ENCODE results near the gene SLC12A7. TPM values are rescaled to one million over a fixed set of nuclear protein-coding genes. Genes with fewer than 3 reads are reported as not detected.
"Not testable (repeated sequence)": the region's sequence is repeated elsewhere in the genome, so short reads cannot be mapped to it uniquely, and the experiment has no call there.

The SLC12A7 gene
- 9.1 TPM for polyA plus RNA-seq (2013, experiment 1 of 2; ENCODE audit: insufficient read length)
- 9.9 TPM for polyA plus RNA-seq (2013, experiment 2 of 2; ENCODE audit: insufficient read length)

- DNase-seq = no peak
Measured at GRCh38 chr5:1111727-1112289, at the start of gene SLC12A7. Gene SLC12A7 (minus strand): TSS chr5:1112063. CDS start chr5:1111991, 72 bp downstream.

- no peak for DNase-seq
Measured at GRCh38 chr5:1161108-1161832, 49.4 kb upstream of the SLC12A7 start.

DNA sequence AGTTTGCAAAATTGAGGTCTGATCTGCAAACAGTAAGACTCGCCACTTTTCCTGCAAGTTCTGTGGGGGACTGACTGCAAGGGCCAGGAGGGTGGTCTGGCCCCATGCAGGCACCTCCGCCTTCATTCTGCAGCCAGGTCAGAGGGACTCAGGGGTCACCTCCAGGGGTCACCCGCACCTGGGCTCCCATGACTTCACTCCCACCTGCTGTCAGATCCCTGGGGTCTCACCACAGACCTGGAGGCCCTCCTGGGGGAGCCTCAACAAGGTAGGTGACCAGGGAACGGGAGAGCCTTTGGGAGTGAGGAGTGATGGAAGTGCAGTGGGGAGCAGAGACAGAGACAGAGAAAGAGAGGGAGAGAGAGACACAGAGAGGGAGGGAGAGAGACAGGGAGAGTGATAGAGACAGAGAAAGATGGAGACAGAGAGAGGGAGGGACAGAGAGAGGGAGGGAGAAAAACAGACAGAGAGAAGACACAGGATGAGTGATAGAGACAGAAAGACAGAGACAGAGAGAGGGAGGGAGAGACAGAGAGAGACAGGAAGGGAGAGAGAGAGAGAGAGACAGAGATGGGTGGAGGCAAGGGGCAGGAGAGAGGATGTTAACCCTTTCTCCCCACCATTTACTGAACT lies 48.0 kb upstream of the SLC12A7 start:
- no peak for DNase-seq

DNA sequence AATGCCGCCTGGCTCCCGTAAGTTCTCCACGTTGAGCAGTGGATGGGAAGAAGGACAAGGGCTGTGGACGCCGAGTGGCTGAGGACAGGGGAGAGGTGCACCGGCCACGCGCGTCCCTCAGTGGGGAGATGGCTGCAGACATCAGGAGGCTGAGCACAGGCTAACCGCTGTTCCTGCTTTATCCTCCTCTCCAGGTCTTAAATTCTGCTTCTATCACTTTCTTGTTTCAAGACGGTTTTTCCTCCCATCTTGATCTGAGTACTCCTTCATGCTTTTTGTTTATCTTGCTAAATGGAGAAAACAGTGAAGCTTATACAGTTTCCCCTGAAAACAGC lies 47.4 kb upstream of the SLC12A7 start:
- no peak for DNase-seq

GRCh38 chr5:1158647-1159340 lies 46.9 kb upstream of the SLC12A7 start:
- no peak for DNase-seq

- DNase-seq = not testable (repeated sequence)
Measured at GRCh38 chr5:1157461-1157986, 45.7 kb upstream of the SLC12A7 start.

DNA sequence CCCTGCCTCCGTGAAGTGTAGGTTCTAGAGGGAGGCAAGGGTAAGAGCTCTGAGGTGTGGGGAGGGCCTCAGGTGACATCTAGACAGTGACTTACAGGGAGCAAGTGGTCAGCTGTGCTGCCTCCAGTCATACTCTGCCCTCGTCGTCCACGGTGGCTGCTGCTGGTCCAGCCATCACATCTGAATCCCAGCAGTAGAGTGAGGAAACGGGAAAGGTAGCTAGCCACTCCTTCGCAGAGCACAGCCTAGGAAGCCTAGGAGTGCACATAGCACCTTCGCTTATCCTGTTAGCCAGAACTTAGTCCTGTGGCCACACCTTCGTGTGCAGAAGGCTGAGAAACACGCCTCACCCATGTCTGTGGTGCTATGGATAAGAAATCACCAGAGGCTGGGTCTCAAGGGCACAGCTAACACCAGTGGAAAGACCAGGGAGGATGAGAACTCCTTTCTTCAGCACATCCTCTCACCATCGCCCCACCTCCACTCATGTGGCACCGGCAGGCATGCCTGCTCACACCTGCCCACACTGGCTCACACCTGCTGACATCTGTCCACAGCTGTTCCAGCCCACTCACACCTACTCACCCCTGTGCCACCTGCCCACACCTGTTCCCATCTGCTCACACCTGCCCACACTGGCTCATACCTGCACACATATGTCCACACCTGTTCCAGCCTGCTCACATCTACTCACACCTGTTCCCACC lies 45.0 kb upstream of the SLC12A7 start:
- DNase-seq = no peak

DNA sequence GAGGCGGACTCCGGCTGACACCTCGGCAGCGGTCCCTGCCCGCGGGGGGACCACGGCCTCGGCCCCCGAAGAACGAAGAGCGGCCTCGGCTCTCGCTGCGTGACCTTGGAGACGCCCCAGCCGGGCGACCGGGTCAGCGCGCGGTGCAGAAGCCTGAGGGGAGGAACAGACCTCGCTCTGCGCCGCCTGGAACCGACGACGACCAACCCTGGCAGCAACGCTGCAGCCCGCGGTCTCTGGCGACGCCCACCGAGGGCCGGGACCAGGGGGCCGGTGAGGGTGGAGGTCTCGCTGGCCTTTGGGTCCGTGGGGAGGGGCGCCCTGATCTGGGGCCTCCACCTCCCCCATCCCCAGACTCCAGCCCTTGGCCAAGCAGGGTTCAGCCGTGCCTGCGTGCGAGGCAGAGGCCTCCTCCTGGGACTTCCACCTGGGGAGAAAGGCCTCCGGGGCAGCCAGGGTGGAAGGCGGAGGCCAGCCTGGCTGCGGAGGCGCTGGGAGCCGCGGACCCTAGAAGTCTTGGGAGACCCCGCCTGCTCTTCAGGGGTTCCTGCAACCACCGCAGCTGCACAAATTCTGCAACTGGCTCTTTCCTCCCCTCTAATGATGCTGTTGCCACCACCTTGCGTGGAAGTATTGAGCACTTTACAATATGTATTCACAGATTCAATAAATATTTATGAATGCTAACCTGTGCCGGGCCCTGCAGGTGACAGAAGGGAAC lies 44.3 kb upstream of the SLC12A7 start:
- no peak for DNase-seq

DNA sequence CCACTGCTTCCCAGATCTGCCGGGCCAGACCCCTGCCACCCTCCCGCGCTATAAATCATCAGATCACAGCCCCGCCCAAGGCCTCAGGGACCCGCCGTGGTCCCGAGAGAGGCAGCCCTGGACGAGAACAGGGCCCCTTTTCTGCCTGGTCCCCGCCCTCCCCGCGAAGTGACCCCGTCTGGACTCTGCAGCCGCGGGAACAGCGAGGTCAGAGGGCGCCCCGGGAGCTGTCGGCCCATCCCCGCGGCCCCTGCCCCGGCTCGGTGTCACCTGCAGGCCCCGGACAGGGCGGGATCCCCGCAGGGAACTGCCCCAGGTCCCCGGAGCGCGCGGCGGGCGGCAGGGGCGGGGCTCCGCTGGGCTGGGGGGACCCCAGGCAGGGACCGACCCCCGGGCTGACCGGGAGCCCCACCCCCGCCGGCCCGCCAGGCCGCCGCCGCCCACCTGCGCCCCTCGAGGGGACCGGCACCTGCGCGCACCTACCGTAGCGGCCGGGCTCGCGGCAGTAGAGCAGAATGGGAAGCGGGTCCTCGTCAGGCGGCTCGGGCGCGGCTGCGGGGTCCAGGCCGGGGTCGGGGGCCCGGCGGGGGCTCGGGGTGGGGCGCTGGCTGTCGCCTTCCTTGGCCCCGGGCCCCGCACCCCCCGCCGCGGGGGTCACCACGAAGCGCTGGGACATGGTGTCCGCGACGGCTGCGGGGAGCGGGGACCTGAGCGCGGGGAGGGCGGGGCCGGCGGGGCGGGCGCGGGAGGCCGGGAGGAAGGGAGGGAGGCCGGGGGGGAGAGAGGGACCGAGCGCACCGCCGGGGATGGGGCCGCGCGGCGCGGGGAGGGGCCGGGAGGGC lies 43.5 kb upstream of the SLC12A7 start:
- DNase-seq = no peak

GRCh38 chr5:1153428-1153827 lies 41.6 kb upstream of the SLC12A7 start:
- DNase-seq = no peak

GRCh38 chr5:1152771-1153282 lies 41.0 kb upstream of the SLC12A7 start:
- no peak for DNase-seq

DNA sequence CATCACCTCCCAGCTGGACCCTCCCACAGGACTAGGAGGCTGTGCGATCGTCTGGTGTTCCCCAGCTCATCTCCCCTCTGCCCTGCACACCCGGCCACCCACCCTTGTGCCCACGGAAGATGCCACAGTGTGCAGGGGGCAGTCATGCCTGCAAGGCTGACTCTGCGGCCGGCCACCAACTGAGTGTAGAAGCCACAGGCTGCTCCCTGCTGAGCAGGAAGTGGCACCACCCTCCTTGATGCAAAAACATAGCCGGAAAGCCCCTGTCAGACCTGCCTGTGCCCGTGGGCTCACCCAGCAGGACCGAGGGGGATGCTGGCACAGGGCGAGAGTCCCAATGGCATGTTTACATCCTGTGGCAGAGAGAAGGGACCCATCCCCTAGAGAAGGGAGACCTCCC lies 40.3 kb upstream of the SLC12A7 start:
- no peak for DNase-seq

GRCh38 chr5:1151316-1151715 lies 39.5 kb upstream of the SLC12A7 start:
- no peak for DNase-seq

DNA sequence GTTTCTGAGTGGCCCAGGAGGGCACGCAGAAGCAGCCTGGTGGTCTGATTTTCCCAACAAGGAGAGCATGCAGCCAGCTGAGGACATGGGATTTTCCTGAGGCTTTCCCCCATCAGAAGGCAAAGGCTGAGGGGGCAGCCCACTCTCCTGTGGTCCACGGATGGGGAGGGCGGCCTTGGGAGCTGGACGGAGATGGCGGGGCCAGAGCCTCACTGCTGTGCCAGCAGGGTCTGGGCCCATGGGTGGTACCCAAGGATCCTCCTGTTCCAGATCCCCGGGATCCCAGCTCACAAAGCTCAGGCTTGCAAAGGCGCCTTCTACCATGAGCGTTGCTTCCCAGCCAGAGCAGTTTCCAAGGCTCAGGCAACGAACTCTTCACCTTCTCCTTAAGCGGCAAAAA lies 39.0 kb upstream of the SLC12A7 start:
- no peak for DNase-seq

DNA sequence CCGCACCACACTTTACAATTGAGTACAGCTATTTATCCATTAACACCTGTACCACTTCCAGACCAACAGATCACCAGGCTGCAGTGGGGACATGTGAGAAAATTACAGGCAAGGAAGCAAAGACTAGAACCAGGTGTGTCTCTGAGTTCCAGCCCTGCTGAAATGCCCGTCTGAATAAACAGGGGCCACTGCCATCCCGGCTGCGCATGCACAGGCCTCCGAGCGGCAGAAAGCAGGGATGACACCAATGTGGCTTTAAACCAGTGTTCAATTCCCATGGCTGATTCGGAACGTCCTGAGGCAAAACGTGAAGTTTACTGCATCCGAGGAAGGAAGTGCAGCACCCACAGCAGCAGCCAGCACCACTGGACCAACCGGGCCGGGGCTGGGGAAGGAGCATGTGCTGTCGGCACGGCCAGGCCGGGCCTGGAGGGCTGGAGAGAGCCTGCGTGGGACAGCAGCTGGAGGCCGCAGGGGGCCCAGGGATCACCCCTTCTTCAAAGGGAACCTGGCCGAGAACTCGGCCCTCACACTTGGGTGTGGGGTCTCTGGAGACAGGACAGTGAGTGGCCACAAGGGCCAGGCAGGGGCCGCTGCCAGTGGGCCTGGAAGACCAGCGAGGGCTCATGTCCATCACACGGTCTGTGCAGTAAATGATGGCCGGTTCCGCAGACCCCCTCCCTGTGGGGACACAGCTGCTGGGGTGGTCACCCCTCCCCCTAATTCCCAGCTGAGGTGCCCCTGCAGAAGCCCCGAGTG lies 33.0 kb upstream of the SLC12A7 start:
- DNase-seq = no peak

DNA sequence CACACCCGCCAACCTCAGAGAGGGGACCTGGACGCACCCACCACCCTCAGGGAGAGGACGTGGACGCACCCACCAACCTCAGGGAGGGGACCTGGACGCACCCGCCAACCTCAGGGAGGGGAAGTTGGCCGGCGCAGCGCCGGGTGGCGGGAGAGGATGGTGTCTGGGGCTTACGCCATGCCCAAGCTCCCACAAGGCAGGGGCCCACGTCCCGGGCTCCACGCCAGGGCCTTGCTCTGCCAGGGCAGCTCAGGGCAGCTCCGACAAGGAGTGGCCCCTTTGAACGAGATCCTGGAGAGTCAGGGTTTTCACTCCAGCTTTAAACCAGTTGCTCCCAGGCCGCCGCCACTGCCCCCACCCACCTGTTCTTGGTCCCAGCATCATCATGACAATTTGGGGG lies 32.2 kb upstream of the SLC12A7 start:
- DNase-seq = no peak

- DNase-seq = no peak
Measured at GRCh38 chr5:1143670-1143951, 31.7 kb upstream of the SLC12A7 start.

GRCh38 chr5:1142886-1143669 lies 31.2 kb upstream of the SLC12A7 start:
- DNase-seq = no peak

DNA sequence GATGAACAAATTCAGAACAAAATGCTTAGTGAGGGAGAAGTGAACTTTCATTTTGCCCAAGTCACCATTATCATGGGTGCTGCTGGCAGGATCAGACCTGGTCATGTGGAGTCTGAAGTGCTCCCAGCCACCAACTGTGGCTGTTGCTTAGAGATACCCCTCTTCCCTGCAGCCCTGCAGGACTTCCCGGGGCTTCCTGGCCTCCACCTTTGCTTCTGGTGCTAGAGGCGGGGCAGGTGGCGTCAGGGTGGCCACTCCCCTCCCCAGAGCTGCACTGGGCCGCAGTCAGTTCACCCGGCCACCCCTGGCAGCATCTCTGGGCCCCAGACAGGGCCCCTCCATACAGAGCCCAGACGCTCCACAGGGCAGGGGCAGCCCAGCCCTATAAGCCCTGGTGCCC lies 30.0 kb upstream of the SLC12A7 start:
- no peak for DNase-seq
